ENCODE data around the gene MBOAT1.

- TF ChIP-seq SPI1 (IDR thresholded peaks at IDR 0.05; ENCODE audit: borderline replicate concordance, low read depth) (no peak), CTCF (IDR thresholded peaks at IDR 0.05; ENCODE audit: insufficient read depth, low read length) (no peak), POLR2AphosphoS5 (IDR thresholded peaks at IDR 0.05; ENCODE audit: low read depth) (no peak), REST (IDR thresholded peaks at IDR 0.05; ENCODE audit: insufficient replicate concordance, low read depth) (no peak)
These were observed 113.9 kb downstream of the MBOAT1 start for GRCh38 chr6:20098267-20098876.

Data from HL-60 (cell line).